ENCODE results near the gene ALK.

The ALK gene

GRCh38 chr2:29370173-29370572 is 551.2 kb downstream of the ALK start:
- no peak for DNase-seq (ENCODE audit: low read depth, low spot score)

GRCh38 chr2:29368659-29369040 is 552.7 kb downstream of the ALK start:
- no peak for DNase-seq (ENCODE audit: low read depth, low spot score)

- DNase-seq (ENCODE audit: low read depth, low spot score): no peak
These were observed 553.3 kb downstream of the ALK start for GRCh38 chr2:29367986-29368658.

GRCh38 chr2:29363111-29363510 is 558.3 kb downstream of the ALK start:
- DNase-seq (ENCODE audit: low read depth, low spot score): no peak

GRCh38 chr2:29361231-29361630 is 560.2 kb downstream of the ALK start:
- DNase-seq (ENCODE audit: low read depth, low spot score): no peak

- DNase-seq (ENCODE audit: low read depth, low spot score): no peak
These were observed 561.2 kb downstream of the ALK start for GRCh38 chr2:29360016-29360784.

- DNase-seq (ENCODE audit: low read depth, low spot score): no peak
These were observed 567.9 kb downstream of the ALK start for GRCh38 chr2:29353403-29353991.

- DNase-seq (ENCODE audit: low read depth, low spot score): no peak
These were observed 569.3 kb downstream of the ALK start for GRCh38 chr2:29351916-29352591.

GRCh38 chr2:29351248-29351647 is 570.1 kb downstream of the ALK start:
- no peak for DNase-seq (ENCODE audit: low read depth, low spot score)

GRCh38 chr2:29349316-29350030 is 571.9 kb downstream of the ALK start:
- DNase-seq (ENCODE audit: low read depth, low spot score): no peak

- DNase-seq (ENCODE audit: low read depth, low spot score): no peak
These were observed 573.5 kb downstream of the ALK start for GRCh38 chr2:29347774-29348461.

- no peak for DNase-seq (ENCODE audit: low read depth, low spot score)
These were observed 576.1 kb downstream of the ALK start for GRCh38 chr2:29345236-29345635.

GRCh38 chr2:29343830-29344229 is 577.6 kb downstream of the ALK start:
- DNase-seq (ENCODE audit: low read depth, low spot score): no peak

- DNase-seq (ENCODE audit: low read depth, low spot score): no peak
These were observed 584.8 kb downstream of the ALK start for GRCh38 chr2:29336341-29337241.

GRCh38 chr2:29335396-29335795 is 586.0 kb downstream of the ALK start:
- DNase-seq (ENCODE audit: low read depth, low spot score): no peak

GRCh38 chr2:29334706-29335105 is 586.7 kb downstream of the ALK start:
- no peak for DNase-seq (ENCODE audit: low read depth, low spot score)

GRCh38 chr2:29332540-29332939 is 588.8 kb downstream of the ALK start:
- DNase-seq (ENCODE audit: low read depth, low spot score): no peak

GRCh38 chr2:29329899-29330298 is 591.5 kb downstream of the ALK start:
- DNase-seq (ENCODE audit: low read depth, low spot score): no peak

- no peak for DNase-seq (ENCODE audit: low read depth, low spot score)
These were observed 594.5 kb downstream of the ALK start for GRCh38 chr2:29326926-29327325.

- DNase-seq (ENCODE audit: low read depth, low spot score): no peak
These were observed 595.8 kb downstream of the ALK start for GRCh38 chr2:29325544-29325943.

Measured in activated CD4-positive, CD25-positive, alpha-beta regulatory T cell treated with anti-CD3 and anti-CD28 coated beads, Interleukin-2, amount 50 U/mL, for 16 hours (primary cell).